Breast epithelium (tissue), 3 donors: Measurements from ENCODE around the gene RCOR1.

Experiments
- POLR2A ChIP-seq: fragments of 450-650 bp; IDR thresholded peaks from one replicate; pipeline ENCODE4 v1.6.1; 2016; ENCODE audit warnings: antibody characterized with exemption, mild to moderate bottlenecking, moderate library complexity
- POLR2AphosphoS5 ChIP-seq, 3 donors: sonication (generic); formaldehyde crosslinking; IDR thresholded peaks; one replicate each; pipeline ENCODE4 v1.6.1; 2017; ENCODE audit warnings: antibody characterized with exemption in 3 of 3
- TF ChIP-seq, protein P1 (sequence below), 3 donors: fragments of 450-650 bp; IDR thresholded peaks; one replicate each; pipeline ENCODE4 v1.5.1; 2016 to 2017; ENCODE audit warnings: antibody characterized with exemption in 3 of 3, mild to moderate bottlenecking in 3 of 3, moderate library complexity in 3 of 3

DNA sequence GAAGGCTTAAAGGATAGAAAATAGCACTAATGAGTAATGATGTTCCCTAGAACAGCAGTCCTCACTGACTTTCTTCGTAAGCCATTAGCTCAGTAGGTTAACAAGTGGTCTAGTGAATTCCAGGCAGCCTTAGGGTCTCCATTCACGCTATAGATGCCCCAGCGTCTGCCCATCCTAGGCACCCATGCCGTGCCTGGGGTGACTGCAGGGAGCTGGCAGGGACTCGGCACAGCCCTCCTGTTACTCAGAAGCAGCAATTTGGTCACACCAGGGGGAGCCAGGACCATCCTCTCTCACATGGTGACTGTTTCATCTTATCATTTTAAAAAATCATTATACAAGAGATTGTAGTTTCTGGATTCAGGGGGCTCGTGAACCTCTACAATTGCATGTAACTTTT lies 118.8 kb downstream of the RCOR1 start:
- TF ChIP-seq, protein P1, sequence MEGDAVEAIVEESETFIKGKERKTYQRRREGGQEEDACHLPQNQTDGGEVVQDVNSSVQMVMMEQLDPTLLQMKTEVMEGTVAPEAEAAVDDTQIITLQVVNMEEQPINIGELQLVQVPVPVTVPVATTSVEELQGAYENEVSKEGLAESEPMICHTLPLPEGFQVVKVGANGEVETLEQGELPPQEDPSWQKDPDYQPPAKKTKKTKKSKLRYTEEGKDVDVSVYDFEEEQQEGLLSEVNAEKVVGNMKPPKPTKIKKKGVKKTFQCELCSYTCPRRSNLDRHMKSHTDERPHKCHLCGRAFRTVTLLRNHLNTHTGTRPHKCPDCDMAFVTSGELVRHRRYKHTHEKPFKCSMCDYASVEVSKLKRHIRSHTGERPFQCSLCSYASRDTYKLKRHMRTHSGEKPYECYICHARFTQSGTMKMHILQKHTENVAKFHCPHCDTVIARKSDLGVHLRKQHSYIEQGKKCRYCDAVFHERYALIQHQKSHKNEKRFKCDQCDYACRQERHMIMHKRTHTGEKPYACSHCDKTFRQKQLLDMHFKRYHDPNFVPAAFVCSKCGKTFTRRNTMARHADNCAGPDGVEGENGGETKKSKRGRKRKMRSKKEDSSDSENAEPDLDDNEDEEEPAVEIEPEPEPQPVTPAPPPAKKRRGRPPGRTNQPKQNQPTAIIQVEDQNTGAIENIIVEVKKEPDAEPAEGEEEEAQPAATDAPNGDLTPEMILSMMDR (IDR thresholded peaks at IDR 0.05) = no peak
- TF ChIP-seq POLR2A = no peak
- TF ChIP-seq POLR2AphosphoS5 (IDR thresholded peaks at IDR 0.05) = no peak
